GM10248 (cell line): ENCODE data around the gene UNC5B.

Source experiments
- CTCF ChIA-PET: fragments of 300-600 bp; sonication (Branson Sonifier 250); formaldehyde crosslinking; extraction: SDS; loops from one replicate; lab custom pipeline; 2021; ENCODE audit warnings: antibody characterized with exemption; lab: Yijun Ruan, JAX
- POLR2A ChIA-PET: fragments of 350-650 bp; sonication (Branson Sonifier 250); formaldehyde crosslinking; extraction: SDS; loops from one replicate; lab custom pipeline; 2020; ENCODE audit warnings: antibody characterized with exemption; lab: Yijun Ruan, JAX
- DNase-seq: peaks from one replicate; pipeline ENCODE4 v3.0.0; 2012; ENCODE audit errors: extremely low spot score
- CTCF ChIP-seq: IDR thresholded peaks from 2 replicates; pipeline ENCODE4 v1.5.1; 2012; ENCODE audit warnings: mild to moderate bottlenecking, low read depth; ENCODE audit errors: extremely low read depth, missing control alignments, control extremely low read depth

The UNC5B gene

GRCh38 chr10:71212318-71213126, at the start of gene UNC5B:
UNC5B (plus strand) TSS chr10:71212570; CDS start chr10:71212986, 416 bp downstream.
- DNase-seq: peak; percentile 34
- TF ChIP-seq CTCF: no peak
- POLR2A ChIA-PET: no interaction called here
- CTCF ChIA-PET: no interaction called here

- no peak for TF ChIP-seq CTCF
- no peak for DNase-seq
- ChIA-PET CTCF (interaction anchor here (1.0 kb wide), 1 partner anchor 17 kb away, joined by 3 read pairs; no protein-coding TSS in a partner anchor), POLR2A (no interaction called here)
Measured at GRCh38 chr10:71173466-71173865, 38.9 kb upstream of the UNC5B start.

GRCh38 chr10:71176661-71177060, 35.7 kb upstream of the UNC5B start:
- no peak for TF ChIP-seq CTCF
- no peak for DNase-seq
- ChIA-PET POLR2A (no interaction called here), CTCF (interaction anchor here (0.8 to 0.9 kb wide), 3 partner anchors 9 to 252 kb away, joined by 3 to 5 read pairs (median 3); no protein-coding TSS in a partner anchor)

DNA sequence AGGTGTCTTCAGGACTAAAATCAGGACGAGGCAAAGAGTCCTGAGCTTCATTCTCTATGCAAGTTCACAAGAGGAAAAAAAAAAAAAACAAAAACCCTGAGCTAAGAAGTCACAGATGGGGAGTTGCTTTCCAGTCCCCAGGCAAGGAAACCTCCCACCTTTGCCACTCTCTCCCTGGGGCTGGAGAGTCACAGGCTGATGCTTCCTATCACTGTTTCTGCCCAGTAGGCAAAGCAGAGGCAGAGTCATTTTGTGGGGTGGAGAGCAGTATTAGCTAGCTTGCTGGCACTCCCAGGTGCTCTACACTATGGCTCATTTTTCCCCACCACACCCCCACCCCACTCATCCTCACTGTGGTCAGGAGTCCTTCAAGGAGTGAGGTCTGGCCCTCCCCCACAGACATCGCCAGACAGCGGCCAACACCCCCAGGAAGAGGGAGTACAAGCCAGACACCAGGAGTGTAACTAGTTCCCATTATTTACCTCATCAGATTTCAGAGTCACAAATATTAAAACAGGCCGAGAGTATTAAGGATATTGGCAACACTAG, 34.6 kb upstream of the UNC5B start:
- POLR2A ChIA-PET: no interaction called here
- CTCF ChIA-PET: interaction anchor here (0.9 kb wide), 1 partner anchor 14 kb away, joined by 5 read pairs; no protein-coding TSS in a partner anchor
- no peak for TF ChIP-seq CTCF
- DNase-seq: no peak

- ChIA-PET POLR2A (no interaction called here), CTCF (interaction anchor here (1.5 kb wide), 1 partner anchor 32 kb away, joined by 3 read pairs; no protein-coding TSS in a partner anchor)
- DNase-seq: no peak
- TF ChIP-seq CTCF: no peak
Measured at GRCh38 chr10:71178880-71179279, 33.5 kb upstream of the UNC5B start.

DNA sequence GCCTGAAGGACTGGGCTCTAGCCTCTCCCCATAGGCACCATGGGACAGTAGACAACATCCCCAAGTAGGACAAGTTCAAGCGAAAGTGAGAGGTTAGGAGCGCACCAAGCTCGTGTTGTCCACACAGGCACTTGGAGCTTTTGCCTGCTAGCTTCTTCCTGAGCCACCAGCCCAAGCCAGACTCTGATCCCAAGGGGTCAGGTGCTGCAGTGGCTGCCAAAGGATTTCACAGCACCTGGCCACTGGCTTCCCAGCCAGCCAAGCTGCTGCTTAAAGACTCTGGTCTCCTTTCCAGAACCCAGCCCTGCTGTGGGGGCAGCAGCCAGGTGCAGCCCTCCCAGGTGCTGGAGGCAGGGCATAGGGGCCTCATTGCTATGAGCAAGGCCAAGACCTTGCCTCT, 33.0 kb upstream of the UNC5B start:
- ChIA-PET CTCF (interaction anchor here (1.5 kb wide), 1 partner anchor 32 kb away, joined by 3 read pairs; no protein-coding TSS in a partner anchor), POLR2A (no interaction called here)
- TF ChIP-seq CTCF: no peak
- DNase-seq: no peak
